ENCODE measurements around the gene OGDH. TPM values are rescaled to one million over a fixed set of nuclear protein-coding genes. Genes with fewer than 3 reads are reported as not detected.

The OGDH gene
- total and polyA plus RNA-seq, 10 of the 15 experiments (the other 5 are each of a cell fraction or from before 2014, with no cell fraction given): 4.1 to 103 (median 48.4) TPM

DNA sequence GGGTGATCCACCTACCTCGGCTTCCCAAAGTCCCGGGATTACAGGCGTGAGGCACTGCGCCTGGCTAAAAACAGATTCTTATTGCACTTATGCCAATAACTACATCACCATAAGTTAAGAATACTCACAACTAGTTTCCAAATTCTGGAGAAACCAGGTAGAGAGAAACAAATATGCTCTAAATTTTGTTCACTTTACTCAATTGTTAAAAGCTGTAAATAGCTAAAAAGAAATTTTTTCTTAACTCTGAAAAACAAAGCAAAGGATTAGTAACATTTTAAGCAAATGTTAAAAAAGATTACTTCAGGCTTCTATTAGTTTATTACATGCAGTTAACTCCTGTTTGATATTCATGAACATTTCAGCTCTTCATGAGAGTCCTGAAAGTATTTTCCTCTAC, 113.9 kb downstream of the OGDH start (continued):
- TF ChIP-seq, protein P1, sequence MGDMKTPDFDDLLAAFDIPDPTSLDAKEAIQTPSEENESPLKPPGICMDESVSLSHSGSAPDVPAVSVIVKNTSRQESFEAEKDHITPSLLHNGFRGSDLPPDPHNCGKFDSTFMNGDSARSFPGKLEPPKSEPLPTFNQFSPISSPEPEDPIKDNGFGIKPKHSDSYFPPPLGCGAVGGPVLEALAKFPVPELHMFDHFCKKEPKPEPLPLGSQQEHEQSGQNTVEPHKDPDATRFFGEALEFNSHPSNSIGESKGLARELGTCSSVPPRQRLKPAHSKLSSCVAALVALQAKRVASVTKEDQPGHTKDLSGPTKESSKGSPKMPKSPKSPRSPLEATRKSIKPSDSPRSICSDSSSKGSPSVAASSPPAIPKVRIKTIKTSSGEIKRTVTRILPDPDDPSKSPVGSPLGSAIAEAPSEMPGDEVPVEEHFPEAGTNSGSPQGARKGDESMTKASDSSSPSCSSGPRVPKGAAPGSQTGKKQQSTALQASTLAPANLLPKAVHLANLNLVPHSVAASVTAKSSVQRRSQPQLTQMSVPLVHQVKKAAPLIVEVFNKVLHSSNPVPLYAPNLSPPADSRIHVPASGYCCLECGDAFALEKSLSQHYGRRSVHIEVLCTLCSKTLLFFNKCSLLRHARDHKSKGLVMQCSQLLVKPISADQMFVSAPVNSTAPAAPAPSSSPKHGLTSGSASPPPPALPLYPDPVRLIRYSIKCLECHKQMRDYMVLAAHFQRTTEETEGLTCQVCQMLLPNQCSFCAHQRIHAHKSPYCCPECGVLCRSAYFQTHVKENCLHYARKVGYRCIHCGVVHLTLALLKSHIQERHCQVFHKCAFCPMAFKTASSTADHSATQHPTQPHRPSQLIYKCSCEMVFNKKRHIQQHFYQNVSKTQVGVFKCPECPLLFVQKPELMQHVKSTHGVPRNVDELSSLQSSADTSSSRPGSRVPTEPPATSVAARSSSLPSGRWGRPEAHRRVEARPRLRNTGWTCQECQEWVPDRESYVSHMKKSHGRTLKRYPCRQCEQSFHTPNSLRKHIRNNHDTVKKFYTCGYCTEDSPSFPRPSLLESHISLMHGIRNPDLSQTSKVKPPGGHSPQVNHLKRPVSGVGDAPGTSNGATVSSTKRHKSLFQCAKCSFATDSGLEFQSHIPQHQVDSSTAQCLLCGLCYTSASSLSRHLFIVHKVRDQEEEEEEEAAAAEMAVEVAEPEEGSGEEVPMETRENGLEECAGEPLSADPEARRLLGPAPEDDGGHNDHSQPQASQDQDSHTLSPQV (IDR thresholded peaks at IDR 0.05): no peak
- TF ChIP-seq MTA2 (IDR thresholded peaks at IDR 0.05; ENCODE audit: low read depth) (no peak), CHD2 (IDR thresholded peaks at IDR 0.05; ENCODE audit: borderline replicate concordance, low read depth, low read length) (no peak)
- TF ChIP-seq, protein P2, sequence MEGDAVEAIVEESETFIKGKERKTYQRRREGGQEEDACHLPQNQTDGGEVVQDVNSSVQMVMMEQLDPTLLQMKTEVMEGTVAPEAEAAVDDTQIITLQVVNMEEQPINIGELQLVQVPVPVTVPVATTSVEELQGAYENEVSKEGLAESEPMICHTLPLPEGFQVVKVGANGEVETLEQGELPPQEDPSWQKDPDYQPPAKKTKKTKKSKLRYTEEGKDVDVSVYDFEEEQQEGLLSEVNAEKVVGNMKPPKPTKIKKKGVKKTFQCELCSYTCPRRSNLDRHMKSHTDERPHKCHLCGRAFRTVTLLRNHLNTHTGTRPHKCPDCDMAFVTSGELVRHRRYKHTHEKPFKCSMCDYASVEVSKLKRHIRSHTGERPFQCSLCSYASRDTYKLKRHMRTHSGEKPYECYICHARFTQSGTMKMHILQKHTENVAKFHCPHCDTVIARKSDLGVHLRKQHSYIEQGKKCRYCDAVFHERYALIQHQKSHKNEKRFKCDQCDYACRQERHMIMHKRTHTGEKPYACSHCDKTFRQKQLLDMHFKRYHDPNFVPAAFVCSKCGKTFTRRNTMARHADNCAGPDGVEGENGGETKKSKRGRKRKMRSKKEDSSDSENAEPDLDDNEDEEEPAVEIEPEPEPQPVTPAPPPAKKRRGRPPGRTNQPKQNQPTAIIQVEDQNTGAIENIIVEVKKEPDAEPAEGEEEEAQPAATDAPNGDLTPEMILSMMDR (IDR thresholded peaks at IDR 0.05 in 2 of 3, conservative IDR thresholded peaks at IDR 0.05 in 1 of 3; ENCODE audit: control insufficient read depth in 2 of 3, extremely low read depth in 1 of 3, insufficient read depth in 1 of 3, low read depth in 3 of 3, low read length in 3 of 3): no peak

DNA sequence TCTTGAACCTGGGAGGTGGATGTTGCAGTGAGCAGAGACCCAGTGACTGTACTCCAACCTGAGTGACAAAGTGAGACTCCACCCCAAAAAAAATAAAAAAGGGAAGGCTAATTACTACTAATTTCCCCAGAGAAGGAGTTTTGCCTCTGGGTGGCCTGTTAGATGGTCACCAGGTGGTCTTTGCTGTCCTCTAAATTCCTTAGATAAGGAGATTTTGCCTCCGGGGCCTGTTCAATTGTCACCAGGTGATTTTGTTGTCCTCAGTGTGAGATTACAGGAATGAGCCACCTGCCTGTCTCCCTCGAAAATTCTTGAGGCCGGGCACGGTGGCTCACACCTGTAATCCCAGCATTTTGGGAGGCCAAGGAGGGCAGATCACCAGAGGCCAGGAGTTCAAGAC, 117.8 kb downstream of the OGDH start:
- RAD21 ChIA-PET (ENCODE audit: unreplicated experiment): no interaction called here
- 85% methylated on average over 4 of the region's 4 CpGs for WGBS (ENCODE audit: insufficient coverage, insufficient replicate concordance, low lambda C conversion rate, missing lambda C conversion rate)
- no peaks in the 10 kb centered on the region for H3K36me3 ChIP-seq (ENCODE audit: control insufficient read depth in 2 of 2, insufficient read depth in 2 of 2, low read length in 1 of 2)
- no peak overlapping the region for H3K4me3 ChIP-seq
- ATAC-seq (no peak), FAIRE-seq (no peak), DNase-seq (ENCODE audit: low read depth, low spot score) (no peak)
- no peak overlapping the region for H2AFZ ChIP-seq (ENCODE audit: control insufficient read depth, low read depth, low read length)
- no peak overlapping the region for H3K9ac ChIP-seq (ENCODE audit: control insufficient read depth, insufficient read depth, low read length)
- H3K27ac ChIP-seq (ENCODE audit: control insufficient read depth, insufficient read depth): no peak overlapping the region
- CTCF ChIA-PET: no interaction called here
- no peaks in the 10 kb centered on the region for H3K79me2 ChIP-seq (ENCODE audit: control insufficient read depth, insufficient read depth, low read length)
- no peak overlapping the region for H3K4me2 ChIP-seq (ENCODE audit: control insufficient read depth, insufficient read depth)
- H3K27me3 ChIP-seq (replicated peaks in 1 of 2; ENCODE audit: control insufficient read depth in 2 of 2, insufficient read depth in 2 of 2, low read length in 1 of 2): no peaks in the 10 kb centered on the region
- no TSS peak for BruUV-seq (replicated peaks)
- POLR2A ChIA-PET: no interaction called here
- intact Hi-C loops (cut with micrococcal nuclease; ENCODE audit: unreplicated experiment): no loop called here
- SMC1A ChIA-PET (ENCODE audit: uncharacterized antibody, unreplicated experiment): no interaction called here
- H3K4me1 ChIP-seq (ENCODE audit: control insufficient read depth, insufficient read depth, low read length): no peaks in the 10 kb centered on the region
- H3K9me3 ChIP-seq (replicated peaks; ENCODE audit: control insufficient read depth, insufficient read depth, low read length): no peaks in the 10 kb centered on the region
- in situ Hi-C loops (cut with MboI): no loop called here
- no peaks in the 10 kb centered on the region for H4K20me1 ChIP-seq (ENCODE audit: control insufficient read depth, insufficient read depth)
- TF ChIP-seq KDM1A (IDR thresholded peaks at IDR 0.05; ENCODE audit: borderline replicate concordance) (no peak), ATF7 (IDR thresholded peaks at IDR 0.05; ENCODE audit: low read depth) (no peak), ASH2L (IDR thresholded peaks at IDR 0.05; ENCODE audit: borderline replicate concordance, low read depth) (no peak), POLR2A (IDR thresholded peaks at IDR 0.05; ENCODE audit: low read depth, low read length) (no peak), GATAD2B (conservative IDR thresholded peaks at IDR 0.05; ENCODE audit: low read depth) (no peak)
- TF ChIP-seq, protein P3, sequence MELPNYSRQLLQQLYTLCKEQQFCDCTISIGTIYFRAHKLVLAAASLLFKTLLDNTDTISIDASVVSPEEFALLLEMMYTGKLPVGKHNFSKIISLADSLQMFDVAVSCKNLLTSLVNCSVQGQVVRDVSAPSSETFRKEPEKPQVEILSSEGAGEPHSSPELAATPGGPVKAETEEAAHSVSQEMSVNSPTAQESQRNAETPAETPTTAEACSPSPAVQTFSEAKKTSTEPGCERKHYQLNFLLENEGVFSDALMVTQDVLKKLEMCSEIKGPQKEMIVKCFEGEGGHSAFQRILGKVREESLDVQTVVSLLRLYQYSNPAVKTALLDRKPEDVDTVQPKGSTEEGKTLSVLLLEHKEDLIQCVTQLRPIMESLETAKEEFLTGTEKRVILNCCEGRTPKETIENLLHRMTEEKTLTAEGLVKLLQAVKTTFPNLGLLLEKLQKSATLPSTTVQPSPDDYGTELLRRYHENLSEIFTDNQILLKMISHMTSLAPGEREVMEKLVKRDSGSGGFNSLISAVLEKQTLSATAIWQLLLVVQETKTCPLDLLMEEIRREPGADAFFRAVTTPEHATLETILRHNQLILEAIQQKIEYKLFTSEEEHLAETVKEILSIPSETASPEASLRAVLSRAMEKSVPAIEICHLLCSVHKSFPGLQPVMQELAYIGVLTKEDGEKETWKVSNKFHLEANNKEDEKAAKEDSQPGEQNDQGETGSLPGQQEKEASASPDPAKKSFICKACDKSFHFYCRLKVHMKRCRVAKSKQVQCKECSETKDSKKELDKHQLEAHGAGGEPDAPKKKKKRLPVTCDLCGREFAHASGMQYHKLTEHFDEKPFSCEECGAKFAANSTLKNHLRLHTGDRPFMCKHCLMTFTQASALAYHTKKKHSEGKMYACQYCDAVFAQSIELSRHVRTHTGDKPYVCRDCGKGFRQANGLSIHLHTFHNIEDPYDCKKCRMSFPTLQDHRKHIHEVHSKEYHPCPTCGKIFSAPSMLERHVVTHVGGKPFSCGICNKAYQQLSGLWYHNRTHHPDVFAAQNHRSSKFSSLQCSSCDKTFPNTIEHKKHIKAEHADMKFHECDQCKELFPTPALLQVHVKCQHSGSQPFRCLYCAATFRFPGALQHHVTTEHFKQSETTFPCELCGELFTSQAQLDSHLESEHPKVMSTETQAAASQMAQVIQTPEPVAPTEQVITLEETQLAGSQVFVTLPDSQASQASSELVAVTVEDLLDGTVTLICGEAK (IDR thresholded peaks at IDR 0.05; ENCODE audit: borderline replicate concordance): no peak
